HepG2 (cell line): ENCODE results near the gene PACS2. TPM values are rescaled to one million over a fixed set of nuclear protein-coding genes. Genes with fewer than 3 reads are reported as not detected.

Experiments
- BRD4 ChIP-seq: sonication (generic); formaldehyde crosslinking; IDR thresholded peaks from 2 replicates; pipeline ENCODE4 v1.4.0; 2020; ENCODE audit warnings: missing genetic modification reagents
- ETV5 ChIP-seq: IDR thresholded peaks from 2 replicates; pipeline ENCODE4 v1.6.1; 2018; ENCODE audit warnings: missing biosample characterization, missing genetic modification reagents, inconsistent platforms, borderline replicate concordance
- MEIS2 ChIP-seq: sonication (generic); formaldehyde crosslinking; IDR thresholded peaks from 2 replicates; pipeline ENCODE4 v1.9.0; 2021; ENCODE audit warnings: mild to moderate bottlenecking, missing genetic modification reagents
- RXRB ChIP-seq: IDR thresholded peaks from 2 replicates; pipeline ENCODE4 v1.6.1; 2016; ENCODE audit warnings: borderline replicate concordance, missing genetic modification reagents, missing compliant biosample characterization
- WIZ ChIP-seq: sonication (generic); formaldehyde crosslinking; IDR thresholded peaks from 2 replicates; pipeline ENCODE4 v1.5.1; 2020; ENCODE audit warnings: mild to moderate bottlenecking, missing genetic modification reagents
- ZNF256 ChIP-seq: sonication (generic); formaldehyde crosslinking; conservative IDR thresholded peaks from 2 replicates; pipeline ENCODE4 v1.4.0; 2020; ENCODE audit warnings: missing genetic modification reagents
- ZNF326 ChIP-seq: sonication (generic); formaldehyde crosslinking; IDR thresholded peaks from 2 replicates; pipeline ENCODE4 v1.4.0; 2020; ENCODE audit warnings: missing genetic modification reagents, borderline replicate concordance
- ZNF510 ChIP-seq: sonication (generic); formaldehyde crosslinking; IDR thresholded peaks from 2 replicates; pipeline ENCODE4 v1.4.0; 2020; ENCODE audit warnings: low read depth, mild to moderate bottlenecking, missing genetic modification reagents
- ZNF670 ChIP-seq: sonication (generic); formaldehyde crosslinking; IDR thresholded peaks from 2 replicates; pipeline ENCODE4 v1.8.0; 2022; ENCODE audit warnings: mild to moderate bottlenecking, missing genetic modification reagents, borderline replicate concordance
- ZSCAN21 ChIP-seq: sonication (generic); formaldehyde crosslinking; IDR thresholded peaks from 2 replicates; pipeline ENCODE4 v1.8.0; 2022; ENCODE audit warnings: mild to moderate bottlenecking, missing genetic modification reagents, moderate library complexity, borderline replicate concordance
- polyA plus RNA-seq, 8 experiments: library from polyadenylated mRNA; depleted of rRNA in 3 of 8; stranded (reverse) in 7 of 8; unstranded in 1 of 8; fragments of >200 nt; fragmentation: Illumina TruSeq in 4 of 8; extraction: Trizol in 4 of 8; gene quantifications; 2 replicates each; pipeline versions ENCODE4 v1.2.1 to v1.2.3, GENCODE V29; 2011 to 2016; ENCODE audit warnings: low read depth in 4 of 8, missing spikeins in 1 of 8, mixed read lengths in 1 of 8; ENCODE audit not compliant: insufficient read depth in 1 of 8
- total RNA-seq, 5 experiments: library from RNA; depleted of rRNA; stranded (reverse); fragments of >200 nt; fragmentation: Illumina TruSeq; extraction: Trizol; gene quantifications; 2 replicates each; pipeline ENCODE4 v1.2.3, GENCODE V29; 2016; ENCODE audit warnings: low read depth in 1 of 5
- TF ChIP-seq, protein P1 (sequence below): IDR thresholded peaks from 2 replicates; pipeline ENCODE4 v1.6.1; 2016; ENCODE audit warnings: low read depth, control low read depth
- TF ChIP-seq, protein P2 (sequence below): sonication (generic); formaldehyde crosslinking; IDR thresholded peaks from 2 replicates; pipeline ENCODE4 v1.8.0; 2023; ENCODE audit warnings: mild to moderate bottlenecking, missing genetic modification reagents
- TF ChIP-seq, protein P3 (sequence below), 2 experiments: sonication (generic) in 1 of 2; formaldehyde crosslinking in 1 of 2; IDR thresholded peaks; 2 replicates each; pipeline versions ENCODE4 v1.4.0 to v1.6.1; 2016 to 2020; ENCODE audit warnings: borderline replicate concordance in 1 of 2, low read depth in 1 of 2, mild to moderate bottlenecking in 1 of 2, missing genetic modification reagents in 1 of 2
- TF ChIP-seq, protein P4 (sequence below): sonication (generic); formaldehyde crosslinking; IDR thresholded peaks from 2 replicates; pipeline ENCODE4 v1.5.0; 2020; ENCODE audit warnings: mild to moderate bottlenecking, missing genetic modification reagents

Gene PACS2
- total and polyA plus RNA-seq, 2 of the 13 experiments (the other 11 are each of a cell fraction or from before 2014, with no cell fraction given): 23.6 to 27.6 TPM

DNA sequence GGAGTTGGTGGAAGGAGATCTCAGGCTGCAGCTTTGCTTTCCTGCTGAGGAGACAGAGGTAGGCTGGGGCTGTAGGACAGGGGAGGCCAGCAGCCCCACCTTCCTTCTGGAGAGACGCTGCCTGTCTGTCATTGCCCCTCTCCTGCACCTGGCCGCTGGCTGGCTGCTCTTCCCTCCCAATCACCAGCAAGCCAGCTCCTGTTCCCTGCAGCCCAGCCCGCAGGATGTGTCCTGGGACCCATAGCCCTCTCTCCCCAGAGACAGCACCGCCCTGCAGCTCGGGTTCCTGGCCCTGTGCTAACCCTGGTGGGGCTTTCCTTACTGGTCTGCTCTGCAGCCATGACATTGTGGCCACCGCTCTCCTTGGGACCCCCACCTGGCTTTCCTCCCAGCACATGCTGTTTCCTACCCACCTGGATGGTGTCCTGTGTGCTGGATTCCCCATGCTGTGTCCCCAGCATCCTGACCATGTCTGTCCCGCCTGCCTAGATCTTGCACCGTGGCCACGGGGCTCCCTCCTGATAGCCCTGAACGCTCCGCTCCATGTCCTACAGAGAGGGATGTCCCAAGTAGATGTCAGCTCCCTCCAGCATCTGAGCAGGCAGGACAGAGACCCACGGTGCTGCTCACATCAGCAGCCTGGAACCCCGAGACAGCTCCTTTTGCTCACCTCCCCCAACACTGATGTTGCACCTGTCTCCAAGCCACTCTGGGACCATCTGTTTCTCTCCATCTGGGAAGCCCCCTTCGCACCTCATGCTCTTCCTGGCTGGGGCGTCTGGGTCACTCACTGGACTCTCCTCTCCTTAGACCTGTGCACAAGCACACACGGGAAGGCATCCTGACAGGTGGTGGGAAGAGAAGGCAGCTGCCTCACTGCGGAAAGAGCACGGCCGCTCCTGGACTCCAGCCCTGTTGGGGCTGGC is 104.0 kb downstream of the PACS2 start (continued):
- TF ChIP-seq, protein P1, sequence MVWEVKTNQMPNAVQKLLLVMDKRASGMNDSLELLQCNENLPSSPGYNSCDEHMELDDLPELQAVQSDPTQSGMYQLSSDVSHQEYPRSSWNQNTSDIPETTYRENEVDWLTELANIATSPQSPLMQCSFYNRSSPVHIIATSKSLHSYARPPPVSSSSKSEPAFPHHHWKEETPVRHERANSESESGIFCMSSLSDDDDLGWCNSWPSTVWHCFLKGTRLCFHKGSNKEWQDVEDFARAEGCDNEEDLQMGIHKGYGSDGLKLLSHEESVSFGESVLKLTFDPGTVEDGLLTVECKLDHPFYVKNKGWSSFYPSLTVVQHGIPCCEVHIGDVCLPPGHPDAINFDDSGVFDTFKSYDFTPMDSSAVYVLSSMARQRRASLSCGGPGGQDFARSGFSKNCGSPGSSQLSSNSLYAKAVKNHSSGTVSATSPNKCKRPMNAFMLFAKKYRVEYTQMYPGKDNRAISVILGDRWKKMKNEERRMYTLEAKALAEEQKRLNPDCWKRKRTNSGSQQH (CRISPR knock-in tag): 0 out of 2 replicates have a peak, but pooled peaks have one; percentile 14
- TF ChIP-seq ZNF326 (CRISPR knock-in tag) (no peak), RXRB (CRISPR knock-in tag) (no peak), WIZ (0 out of 2 replicates have a peak, but pooled peaks have one; percentile 36), ZNF256 (CRISPR knock-in tag) (no peak), ZSCAN21 (no peak), BRD4 (CRISPR knock-in tag) (no peak), ETV5 (0 out of 2 replicates have a peak, but pooled peaks have one; percentile 9), ZNF670 (CRISPR knock-in tag) (no peak), MEIS2 (CRISPR knock-in tag) (no peak), ZNF510 (CRISPR knock-in tag) (no peak)
- TF ChIP-seq, protein P2, sequence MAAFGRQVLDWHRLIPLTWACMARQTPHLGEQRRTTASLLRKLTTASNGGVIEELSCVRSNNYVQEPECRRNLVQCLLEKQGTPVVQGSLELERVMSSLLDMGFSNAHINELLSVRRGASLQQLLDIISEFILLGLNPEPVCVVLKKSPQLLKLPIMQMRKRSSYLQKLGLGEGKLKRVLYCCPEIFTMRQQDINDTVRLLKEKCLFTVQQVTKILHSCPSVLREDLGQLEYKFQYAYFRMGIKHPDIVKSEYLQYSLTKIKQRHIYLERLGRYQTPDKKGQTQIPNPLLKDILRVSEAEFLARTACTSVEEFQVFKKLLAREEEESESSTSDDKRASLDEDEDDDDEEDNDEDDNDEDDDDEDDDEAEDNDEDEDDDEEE (CRISPR knock-in tag): no peak
- TF ChIP-seq, protein P3, sequence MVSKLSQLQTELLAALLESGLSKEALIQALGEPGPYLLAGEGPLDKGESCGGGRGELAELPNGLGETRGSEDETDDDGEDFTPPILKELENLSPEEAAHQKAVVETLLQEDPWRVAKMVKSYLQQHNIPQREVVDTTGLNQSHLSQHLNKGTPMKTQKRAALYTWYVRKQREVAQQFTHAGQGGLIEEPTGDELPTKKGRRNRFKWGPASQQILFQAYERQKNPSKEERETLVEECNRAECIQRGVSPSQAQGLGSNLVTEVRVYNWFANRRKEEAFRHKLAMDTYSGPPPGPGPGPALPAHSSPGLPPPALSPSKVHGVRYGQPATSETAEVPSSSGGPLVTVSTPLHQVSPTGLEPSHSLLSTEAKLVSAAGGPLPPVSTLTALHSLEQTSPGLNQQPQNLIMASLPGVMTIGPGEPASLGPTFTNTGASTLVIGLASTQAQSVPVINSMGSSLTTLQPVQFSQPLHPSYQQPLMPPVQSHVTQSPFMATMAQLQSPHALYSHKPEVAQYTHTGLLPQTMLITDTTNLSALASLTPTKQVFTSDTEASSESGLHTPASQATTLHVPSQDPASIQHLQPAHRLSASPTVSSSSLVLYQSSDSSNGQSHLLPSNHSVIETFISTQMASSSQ (IDR thresholded peaks at IDR 0.05; ENCODE audit: low read depth): no peak
- TF ChIP-seq, protein P3 (CRISPR knock-in tag; IDR thresholded peaks at IDR 0.05; ENCODE audit: borderline replicate concordance): no peak
- TF ChIP-seq, protein P4, sequence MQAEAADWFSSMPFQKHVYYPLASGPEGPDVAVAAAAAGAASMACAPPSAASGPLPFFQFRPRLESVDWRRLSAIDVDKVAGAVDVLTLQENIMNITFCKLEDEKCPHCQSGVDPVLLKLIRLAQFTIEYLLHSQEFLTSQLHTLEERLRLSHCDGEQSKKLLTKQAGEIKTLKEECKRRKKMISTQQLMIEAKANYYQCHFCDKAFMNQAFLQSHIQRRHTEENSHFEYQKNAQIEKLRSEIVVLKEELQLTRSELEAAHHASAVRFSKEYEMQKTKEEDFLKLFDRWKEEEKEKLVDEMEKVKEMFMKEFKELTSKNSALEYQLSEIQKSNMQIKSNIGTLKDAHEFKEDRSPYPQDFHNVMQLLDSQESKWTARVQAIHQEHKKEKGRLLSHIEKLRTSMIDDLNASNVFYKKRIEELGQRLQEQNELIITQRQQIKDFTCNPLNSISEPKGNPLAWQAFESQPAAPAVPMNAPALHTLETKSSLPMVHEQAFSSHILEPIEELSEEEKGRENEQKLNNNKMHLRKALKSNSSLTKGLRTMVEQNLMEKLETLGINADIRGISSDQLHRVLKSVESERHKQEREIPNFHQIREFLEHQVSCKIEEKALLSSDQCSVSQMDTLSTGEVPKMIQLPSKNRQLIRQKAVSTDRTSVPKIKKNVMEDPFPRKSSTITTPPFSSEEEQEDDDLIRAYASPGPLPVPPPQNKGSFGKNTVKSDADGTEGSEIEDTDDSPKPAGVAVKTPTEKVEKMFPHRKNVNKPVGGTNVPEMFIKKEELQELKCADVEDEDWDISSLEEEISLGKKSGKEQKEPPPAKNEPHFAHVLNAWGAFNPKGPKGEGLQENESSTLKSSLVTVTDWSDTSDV (CRISPR knock-in tag): peak; percentile 0
